Measurements from ENCODE around the gene MPC1. TPM values are rescaled to one million over a fixed set of nuclear protein-coding genes. Genes with fewer than 3 reads are reported as not detected.

Gene MPC1
- total RNA-seq: 40.5 TPM
- polyA plus RNA-seq: 106 TPM
- long read RNA-seq, donor 1, partial matches to known transcripts: 0 of 8 reads
- long read RNA-seq, donor 1, other reads (novel, unspliced or antisense): 8 of 8 reads
- long read RNA-seq, donor 2: 0 reads
- long read RNA-seq, donor 3, partial matches to known transcripts: 11 of 76 reads
- long read RNA-seq, donor 3, other reads (novel, unspliced or antisense): 65 of 76 reads
- long read RNA-seq, donor 4, partial matches to known transcripts: 0 of 18 reads
- long read RNA-seq, donor 4, other reads (novel, unspliced or antisense): 17 of 18 reads
- long read RNA-seq, donor 5, partial matches to known transcripts: 18 of 88 reads
- long read RNA-seq, donor 5, other reads (novel, unspliced or antisense): 70 of 88 reads
- long read RNA-seq, donor 6, partial matches to known transcripts: 0 of 35 reads
- long read RNA-seq, donor 6, other reads (novel, unspliced or antisense): 35 of 35 reads
- long read RNA-seq, donor 7, partial matches to known transcripts: 0 of 34 reads
- long read RNA-seq, donor 7, other reads (novel, unspliced or antisense): 34 of 34 reads
- long read RNA-seq, donor 8, partial matches to known transcripts: 0 of 18 reads
- long read RNA-seq, donor 8, other reads (novel, unspliced or antisense): 18 of 18 reads
- long read RNA-seq, donor 9, partial matches to known transcripts: 34 of 34 reads
- long read RNA-seq, donor 9, other reads (novel, unspliced or antisense): 0 of 34 reads
- long read RNA-seq, donor 10, partial matches to known transcripts: 0 of 39 reads
- long read RNA-seq, donor 10, other reads (novel, unspliced or antisense): 39 of 39 reads

DNA sequence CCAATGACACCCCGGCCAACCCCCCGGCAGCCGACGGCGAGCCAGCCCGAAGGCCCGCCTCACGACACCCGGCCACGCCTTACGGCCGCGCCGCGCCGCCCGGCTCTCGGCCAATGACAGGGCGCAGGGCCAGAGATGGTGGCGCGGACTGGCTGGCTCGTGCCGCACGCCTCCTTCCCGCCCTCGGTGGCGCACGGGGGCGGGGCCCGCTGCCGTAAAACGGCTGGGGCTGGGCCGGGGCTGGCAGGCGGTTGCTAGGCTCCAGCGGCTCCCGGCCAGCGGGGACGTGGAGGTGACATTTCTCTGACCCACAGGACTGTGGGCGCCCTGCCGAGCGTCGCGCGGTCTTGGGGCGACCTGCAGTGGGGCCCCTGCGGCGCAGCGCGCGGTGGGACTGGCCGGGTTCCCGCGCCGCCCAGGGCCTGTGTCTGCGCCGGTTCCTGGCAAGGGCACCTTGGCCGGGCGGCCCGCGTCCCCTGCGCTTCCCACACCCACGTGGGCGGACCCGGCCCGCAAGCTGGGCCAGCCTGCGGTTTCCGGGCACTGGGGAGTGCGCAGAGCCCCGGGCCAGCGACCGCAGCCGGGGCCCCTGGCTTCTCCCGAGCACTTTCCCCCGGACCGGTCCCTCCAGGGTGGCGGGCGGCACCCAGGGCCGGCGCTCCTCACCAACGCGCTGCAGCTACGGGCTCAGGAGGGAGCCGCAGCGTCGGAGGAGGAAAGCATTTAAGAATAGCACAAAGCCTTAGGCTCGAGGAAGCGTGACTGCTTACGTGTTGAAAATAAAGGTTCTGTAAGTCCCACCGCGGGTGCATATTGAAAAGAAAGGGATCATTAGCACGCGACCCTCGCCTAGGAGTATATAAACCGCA is at the start of gene MPC1:
Gene MPC1 (minus strand): TSS at position 8 of the 869 bp plus-strand sequence. CDS start 64 bp downstream, outside the sequence.
- Histone ChIP-seq H3K27me3 (ENCODE audit: control insufficient read depth in 2 of 2, insufficient read depth in 1 of 2, low read length in 1 of 2) (no peaks in the 10 kb centered on the region), H3K4me3 (ENCODE audit: low read length in 2 of 2) (peak within 1 kb of the TSS; percentile 72 to 87), H3K9me3 (ENCODE audit: control insufficient read depth in 2 of 2, insufficient read depth in 1 of 2, low read length in 1 of 2) (no peaks in the 10 kb centered on the region), H3K36me3 (ENCODE audit: control insufficient read depth in 2 of 2, insufficient read depth in 2 of 2, low read length in 1 of 2) (no peaks in the 10 kb centered on the region), H3K4me1 (ENCODE audit: control insufficient read depth in 2 of 2, insufficient read depth in 2 of 2, low read length in 2 of 2) (peaks cover 0 to 7% of the 10 kb centered on the region in 2 donors), H3K27ac (ENCODE audit: low read depth in 1 of 2, low read length in 1 of 2) (peak within 1 kb of the TSS; percentile 75 to 83)
- peak; percentile 69 to 96 (median 91) for DNase-seq (ENCODE audit: low read depth in 6 of 9, low spot score in 9 of 9)
- under 1% methylated on average over 94 of the region's 94 CpGs for WGBS

- no peak overlapping the region for H3K27ac ChIP-seq (ENCODE audit: low read depth in 1 of 2, low read length in 1 of 2)
- H3K36me3 ChIP-seq (ENCODE audit: control insufficient read depth in 2 of 2, insufficient read depth in 2 of 2, low read length in 1 of 2): peaks cover 0 to 8% of the 10 kb centered on the region in 2 donors
- WGBS: 97% methylated on average over 17 of the region's 17 CpGs
- peaks cover 2 to 10% of the 10 kb centered on the region in 2 donors for H3K4me1 ChIP-seq (ENCODE audit: control insufficient read depth in 2 of 2, insufficient read depth in 2 of 2, low read length in 2 of 2)
- H3K4me3 ChIP-seq (ENCODE audit: low read length in 2 of 2): no peak overlapping the region
- H3K9me3 ChIP-seq (ENCODE audit: control insufficient read depth in 2 of 2, insufficient read depth in 1 of 2, low read length in 1 of 2): no peaks in the 10 kb centered on the region
- H3K27me3 ChIP-seq (ENCODE audit: control insufficient read depth in 2 of 2, insufficient read depth in 1 of 2, low read length in 1 of 2): no peaks in the 10 kb centered on the region
- DNase-seq (ENCODE audit: low read depth in 6 of 9, low spot score in 9 of 9): no peak
Observed at GRCh38 chr6:166430269-166430668, 47.5 kb upstream of the MPC1 start.

GRCh38 chr6:166424431-166424830 is 41.7 kb upstream of the MPC1 start:
- 89% methylated on average over 12 of the region's 12 CpGs for WGBS
- no peak overlapping the region for H3K27ac ChIP-seq (ENCODE audit: low read depth in 1 of 2, low read length in 1 of 2)
- H3K36me3 ChIP-seq (ENCODE audit: control insufficient read depth in 2 of 2, insufficient read depth in 2 of 2, low read length in 1 of 2): peaks cover 0 to 3% of the 10 kb centered on the region in 2 donors
- no peak for DNase-seq (ENCODE audit: low read depth in 6 of 9, low spot score in 9 of 9)
- H3K27me3 ChIP-seq (ENCODE audit: control insufficient read depth in 2 of 2, insufficient read depth in 1 of 2, low read length in 1 of 2): no peaks in the 10 kb centered on the region
- H3K9me3 ChIP-seq (ENCODE audit: control insufficient read depth in 2 of 2, insufficient read depth in 1 of 2, low read length in 1 of 2): no peaks in the 10 kb centered on the region
- H3K4me3 ChIP-seq (ENCODE audit: low read length in 2 of 2): no peak overlapping the region
- H3K4me1 ChIP-seq (ENCODE audit: control insufficient read depth in 2 of 2, insufficient read depth in 2 of 2, low read length in 2 of 2): peaks cover 20 to 36% of the 10 kb centered on the region in 2 donors

DNA sequence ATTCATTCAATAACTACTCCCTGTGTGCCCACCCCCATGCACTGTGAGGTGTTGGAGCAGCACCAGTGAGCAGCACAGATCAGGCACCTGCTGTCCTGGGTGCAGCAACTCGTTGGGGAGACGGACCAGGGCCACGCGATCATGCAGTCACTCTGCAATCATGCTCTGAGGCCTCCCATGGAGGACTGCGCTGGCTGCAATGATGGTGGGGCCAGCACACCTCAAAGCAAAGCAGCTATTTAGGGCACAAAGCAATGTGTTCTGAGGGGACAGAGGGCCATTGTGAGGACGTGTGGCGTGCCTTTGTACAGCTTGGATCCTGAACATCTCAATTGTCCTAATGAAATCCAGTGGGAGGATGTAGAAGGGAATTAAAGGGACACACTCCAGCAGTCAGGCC is 41.0 kb upstream of the MPC1 start:
- DNase-seq (ENCODE audit: low read depth in 6 of 9, low spot score in 9 of 9): no peak
- H3K4me3 ChIP-seq (ENCODE audit: low read length in 2 of 2): no peak overlapping the region
- H3K9me3 ChIP-seq (ENCODE audit: control insufficient read depth in 2 of 2, insufficient read depth in 1 of 2, low read length in 1 of 2): no peaks in the 10 kb centered on the region
- 92% methylated on average over 7 of the region's 7 CpGs for WGBS
- no peaks in the 10 kb centered on the region for H3K27me3 ChIP-seq (ENCODE audit: control insufficient read depth in 2 of 2, insufficient read depth in 1 of 2, low read length in 1 of 2)
- peaks cover 23 to 43% of the 10 kb centered on the region in 2 donors for H3K4me1 ChIP-seq (ENCODE audit: control insufficient read depth in 2 of 2, insufficient read depth in 2 of 2, low read length in 2 of 2)
- H3K27ac ChIP-seq (ENCODE audit: low read depth in 1 of 2, low read length in 1 of 2): no peak overlapping the region
- peaks cover 0 to 3% of the 10 kb centered on the region in 2 donors for H3K36me3 ChIP-seq (ENCODE audit: control insufficient read depth in 2 of 2, insufficient read depth in 2 of 2, low read length in 1 of 2)

- H3K27me3 ChIP-seq (ENCODE audit: control insufficient read depth in 2 of 2, insufficient read depth in 1 of 2, low read length in 1 of 2): no peaks in the 10 kb centered on the region
- H3K27ac ChIP-seq (ENCODE audit: low read depth in 1 of 2, low read length in 1 of 2): no peak overlapping the region
- no peaks in the 10 kb centered on the region for H3K9me3 ChIP-seq (ENCODE audit: control insufficient read depth in 2 of 2, insufficient read depth in 1 of 2, low read length in 1 of 2)
- peaks cover 29 to 49% of the 10 kb centered on the region in 2 donors for H3K4me1 ChIP-seq (ENCODE audit: control insufficient read depth in 2 of 2, insufficient read depth in 2 of 2, low read length in 2 of 2)
- DNase-seq (ENCODE audit: low read depth in 6 of 9, low spot score in 9 of 9): no peak
- peaks cover 0 to 3% of the 10 kb centered on the region in 2 donors for H3K36me3 ChIP-seq (ENCODE audit: control insufficient read depth in 2 of 2, insufficient read depth in 2 of 2, low read length in 1 of 2)
- WGBS: 98% methylated on average over 22 of the region's 22 CpGs
- no peak overlapping the region for H3K4me3 ChIP-seq (ENCODE audit: low read length in 2 of 2)
Observed at GRCh38 chr6:166423051-166423745, 40.5 kb upstream of the MPC1 start.

DNA sequence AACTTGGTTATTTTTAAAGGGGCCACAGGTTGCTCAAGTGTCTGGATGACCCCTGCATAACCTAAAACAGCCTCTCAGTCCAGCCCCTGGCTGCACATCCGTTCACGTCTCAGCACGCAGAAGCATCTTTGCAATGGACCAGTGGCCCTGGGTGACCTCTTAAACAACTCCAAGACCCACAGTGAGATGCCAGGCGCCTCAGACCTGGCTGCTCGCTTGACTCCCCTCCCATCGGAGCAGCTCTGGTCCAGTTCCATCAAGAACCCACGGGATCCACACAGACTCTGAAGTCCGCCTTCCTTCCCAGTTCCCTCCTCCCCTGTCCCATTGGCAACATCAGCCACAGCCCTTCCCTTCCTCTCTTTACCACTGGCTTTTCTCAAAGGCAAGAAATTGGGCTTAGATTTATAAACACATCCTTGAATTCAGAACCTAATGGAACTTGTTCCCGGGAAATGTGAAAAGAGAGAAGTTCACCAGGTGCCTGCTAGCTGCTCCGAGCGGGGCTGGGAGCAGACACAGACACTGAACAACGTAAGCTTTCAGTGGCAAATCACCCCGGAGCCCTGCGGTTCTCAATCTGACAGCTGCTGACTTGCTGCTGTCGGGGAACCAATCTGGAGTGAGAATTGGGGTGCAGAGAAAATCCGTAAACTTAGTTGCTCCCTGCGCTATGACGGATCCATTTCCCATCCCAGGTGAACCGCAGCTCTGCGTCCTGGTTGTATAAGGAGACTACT is 39.6 kb upstream of the MPC1 start:
- no peak overlapping the region for H3K4me3 ChIP-seq (ENCODE audit: low read length in 2 of 2)
- WGBS: 94% methylated on average over 20 of the region's 20 CpGs
- no peaks in the 10 kb centered on the region for H3K27me3 ChIP-seq (ENCODE audit: control insufficient read depth in 2 of 2, insufficient read depth in 1 of 2, low read length in 1 of 2)
- H3K36me3 ChIP-seq (ENCODE audit: control insufficient read depth in 2 of 2, insufficient read depth in 2 of 2, low read length in 1 of 2): peaks cover 0 to 3% of the 10 kb centered on the region in 2 donors
- H3K27ac ChIP-seq (ENCODE audit: low read depth in 1 of 2, low read length in 1 of 2): no peak overlapping the region
- H3K4me1 ChIP-seq (ENCODE audit: control insufficient read depth in 2 of 2, insufficient read depth in 2 of 2, low read length in 2 of 2): peaks cover 38 to 57% of the 10 kb centered on the region in 2 donors
- H3K9me3 ChIP-seq (ENCODE audit: control insufficient read depth in 2 of 2, insufficient read depth in 1 of 2, low read length in 1 of 2): no peaks in the 10 kb centered on the region
- DNase-seq (ENCODE audit: low read depth in 6 of 9, low spot score in 9 of 9): no peak

GRCh38 chr6:166420351-166420750 is 37.6 kb upstream of the MPC1 start:
- peak overlapping the region; percentile 87 to 96 for H3K27ac ChIP-seq (ENCODE audit: low read depth in 1 of 2, low read length in 1 of 2)
- peaks cover 56 to 77% of the 10 kb centered on the region in 2 donors for H3K4me1 ChIP-seq (ENCODE audit: control insufficient read depth in 2 of 2, insufficient read depth in 2 of 2, low read length in 2 of 2)
- H3K36me3 ChIP-seq (ENCODE audit: control insufficient read depth in 2 of 2, insufficient read depth in 2 of 2, low read length in 1 of 2): peaks cover 0 to 6% of the 10 kb centered on the region in 2 donors
- H3K27me3 ChIP-seq (ENCODE audit: control insufficient read depth in 2 of 2, insufficient read depth in 1 of 2, low read length in 1 of 2): no peaks in the 10 kb centered on the region
- 89% methylated on average over 6 of the region's 6 CpGs for WGBS
- peaks cover 0 to 5% of the 10 kb centered on the region in 2 donors for H3K9me3 ChIP-seq (ENCODE audit: control insufficient read depth in 2 of 2, insufficient read depth in 1 of 2, low read length in 1 of 2)
- DNase-seq (ENCODE audit: low read depth in 6 of 9, low spot score in 9 of 9): no peak
- H3K4me3 ChIP-seq (ENCODE audit: low read length in 2 of 2): no peak overlapping the region

- Histone ChIP-seq H3K27ac (ENCODE audit: low read depth in 1 of 2, low read length in 1 of 2) (peak overlapping the region; percentile 87 to 96), H3K9me3 (ENCODE audit: control insufficient read depth in 2 of 2, insufficient read depth in 1 of 2, low read length in 1 of 2) (peaks cover 0 to 5% of the 10 kb centered on the region in 2 donors), H3K27me3 (ENCODE audit: control insufficient read depth in 2 of 2, insufficient read depth in 1 of 2, low read length in 1 of 2) (no peaks in the 10 kb centered on the region), H3K4me1 (ENCODE audit: control insufficient read depth in 2 of 2, insufficient read depth in 2 of 2, low read length in 2 of 2) (peaks cover 59 to 81% of the 10 kb centered on the region in 2 donors), H3K4me3 (ENCODE audit: low read length in 2 of 2) (no peak overlapping the region), H3K36me3 (ENCODE audit: control insufficient read depth in 2 of 2, insufficient read depth in 2 of 2, low read length in 1 of 2) (peaks cover 0 to 6% of the 10 kb centered on the region in 2 donors)
- no peak for DNase-seq (ENCODE audit: low read depth in 6 of 9, low spot score in 9 of 9)
- 86% methylated on average over 15 of the region's 15 CpGs for WGBS
Observed at GRCh38 chr6:166419717-166420116, 37.0 kb upstream of the MPC1 start.
